ENCODE data around the gene TRERF1. TPM values are rescaled to one million over a fixed set of nuclear protein-coding genes. Genes with fewer than 3 reads are reported as not detected.

TRERF1 gene
- total and polyA plus RNA-seq, 2 of the 4 experiments (the other 2 are of a cell fraction), result 6.3 to 9.9 TPM

DNA sequence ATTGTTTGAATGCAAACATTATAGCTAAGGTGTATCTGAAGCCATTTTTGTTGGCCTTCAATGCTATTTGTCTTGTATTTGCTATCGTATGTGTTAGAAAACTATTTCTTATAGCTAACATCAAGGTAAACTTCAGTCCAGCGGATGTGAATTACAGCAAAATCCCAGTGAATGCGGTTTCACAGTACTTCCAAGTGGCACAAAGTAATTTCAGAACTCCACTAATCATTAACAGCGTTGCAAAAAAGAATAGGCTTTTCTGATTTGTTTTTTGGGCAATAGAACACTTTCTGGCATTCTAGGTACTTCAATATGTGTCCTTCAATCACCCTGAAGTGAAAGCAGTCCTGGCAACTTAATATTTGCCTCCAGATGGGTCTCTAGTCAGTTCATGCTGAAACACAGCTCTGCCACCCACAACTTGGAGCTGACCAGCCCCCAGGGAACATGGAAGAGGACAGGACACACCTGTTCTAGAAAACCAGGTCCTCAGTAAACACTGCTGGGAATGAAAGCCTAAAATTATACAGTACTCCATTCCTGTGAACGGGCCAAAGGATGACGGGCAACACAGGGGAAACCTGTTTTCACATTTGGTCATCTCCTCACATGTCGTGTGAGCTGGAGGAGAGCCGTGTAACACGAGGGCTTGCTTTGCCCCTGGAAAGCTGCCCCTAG, 224.4 kb downstream of the TRERF1 start:
- Histone ChIP-seq H4K8ac (ENCODE audit: low read depth in 2 of 2, low read length in 2 of 2) (peak overlapping the region in 1 of 2 experiments; percentile 45; a peak in 2 of 4 replicates), H3K9me1 (ENCODE audit: insufficient read depth, low read length) (peaks cover 24% of the 10 kb centered on the region), H3K9me3 (ENCODE audit: control insufficient read depth, insufficient read depth, low read length) (no peaks in the 10 kb centered on the region), H3K79me1 (ENCODE audit: low read depth in 1 of 2, low read length in 2 of 2) (peaks cover 3 to 22% of the 10 kb centered on the region in 2 experiments; a peak in 2 of 4 replicates), H4K20me1 (ENCODE audit: insufficient read depth, low read length) (no peaks in the 10 kb centered on the region), H4K91ac (ENCODE audit: insufficient read depth, low read depth, low read length) (peak overlapping the region; percentile 57), H4K5ac (ENCODE audit: low read depth, low read length) (no peak overlapping the region), H3K27ac (ENCODE audit: insufficient read depth, low read length) (peak overlapping the region; percentile 87), H3K56ac (ENCODE audit: extremely low read depth, insufficient read depth, low read length) (peak overlapping the region; percentile 13; the same call in 1 of the 2 replicates), H2BK15ac (ENCODE audit: low read depth, low read length) (peak overlapping the region; percentile 72; the same call in 2 of the 3 replicates), H2AFZ (replicated peaks; ENCODE audit: low read length, poor library complexity) (no peak overlapping the region), H2BK120ac (ENCODE audit: low read depth, low read length) (peak overlapping the region; percentile 89), H3K4me3 (ENCODE audit: insufficient read depth, low read depth, low read length) (no peak overlapping the region), H3K27me3 (ENCODE audit: control insufficient read depth, insufficient read depth, low read length) (no peaks in the 10 kb centered on the region), H3K9ac (ENCODE audit: low read depth, low read length) (no peak overlapping the region), H2AK5ac (ENCODE audit: low read depth, low read length) (peak overlapping the region; percentile 94; the same call in 1 of the 2 replicates), H3K14ac (replicated peaks; ENCODE audit: low read depth, low read length) (peak overlapping the region; percentile 67), H2BK5ac (ENCODE audit: low read depth, low read length, poor library complexity, severe bottlenecking) (peak overlapping the region; percentile 91), H3K36me3 (ENCODE audit: control insufficient read depth, insufficient read depth, low read length) (peaks cover 22% of the 10 kb centered on the region), H3K4me1 (ENCODE audit: control insufficient read depth, insufficient read depth, low read length) (peaks cover 17% of the 10 kb centered on the region), H2BK20ac (ENCODE audit: low read depth, low read length) (peak overlapping the region; percentile 86; the same call in 1 of the 2 replicates), H3K23ac (ENCODE audit: low read depth, low read length) (peak overlapping the region; percentile 71; the same call in 1 of the 2 replicates), H3K4ac (ENCODE audit: low read depth, low read length) (peak overlapping the region; percentile 89), H3K4me2 (ENCODE audit: low read depth, low read length) (peak overlapping the region; percentile 64; the same call in 1 of the 2 replicates), H3K18ac (ENCODE audit: low read depth, low read length) (peak overlapping the region; percentile 10; the same call in 1 of the 2 replicates), H2AK9ac (replicated peaks; ENCODE audit: low read depth, low read length, poor library complexity) (peak overlapping the region; percentile 44)
- CTCF ChIA-PET, result interaction anchor here (0.7 to 1.6 kb wide), 3 partner anchors 12 to 321 kb away, joined by 3 to 4 read pairs (median 4); no protein-coding TSS in a partner anchor
- no peak for DNase-seq
- dilution Hi-C loops (cut with HindIII; ENCODE audit: low sequenced_read_pairs, unreplicated experiment), result no loop called here
- POLR2A ChIA-PET (ENCODE audit: unreplicated experiment), result no interaction called here
- intact Hi-C loops (cut with micrococcal nuclease), result loop anchor here (10.0 kb wide), 1 partner anchor 107 kb away; no protein-coding TSS in a partner anchor
- in situ Hi-C loops (cut with MboI; ENCODE audit: low sequenced_read_pairs), result no loop called here
- BruUV-seq (replicated peaks), result no TSS peak
- no CpG with 5 or more reads among the region's 9 CpGs for WGBS, 2 experiments (ENCODE audit: extremely low coverage in 2 of 2, insufficient read length in 1 of 2)
- TF ChIP-seq, protein P1, sequence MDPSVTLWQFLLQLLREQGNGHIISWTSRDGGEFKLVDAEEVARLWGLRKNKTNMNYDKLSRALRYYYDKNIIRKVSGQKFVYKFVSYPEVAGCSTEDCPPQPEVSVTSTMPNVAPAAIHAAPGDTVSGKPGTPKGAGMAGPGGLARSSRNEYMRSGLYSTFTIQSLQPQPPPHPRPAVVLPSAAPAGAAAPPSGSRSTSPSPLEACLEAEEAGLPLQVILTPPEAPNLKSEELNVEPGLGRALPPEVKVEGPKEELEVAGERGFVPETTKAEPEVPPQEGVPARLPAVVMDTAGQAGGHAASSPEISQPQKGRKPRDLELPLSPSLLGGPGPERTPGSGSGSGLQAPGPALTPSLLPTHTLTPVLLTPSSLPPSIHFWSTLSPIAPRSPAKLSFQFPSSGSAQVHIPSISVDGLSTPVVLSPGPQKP (IDR thresholded peaks at IDR 0.05; ENCODE audit: borderline replicate concordance, low read depth, low read length), result no peak
- TF ChIP-seq CHD1 (IDR thresholded peaks at IDR 0.05; ENCODE audit: low read depth, low read length) (no peak), POLR2A (IDR thresholded peaks at IDR 0.05; ENCODE audit: low read depth, low read length) (no peak), MAFK (IDR thresholded peaks at IDR 0.05; ENCODE audit: low read depth, low read length) (no peak)
- no peak for ATAC-seq (ENCODE audit: low read depth)

Measured in IMR-90 (cell line).